T-helper 17 cell (primary cell): Measurements from ENCODE around the gene PPM1H. TPM values are rescaled to one million over a fixed set of nuclear protein-coding genes. Genes with fewer than 3 reads are reported as not detected.

Experiments
- ATAC-seq: fragments of 150-1000 bp; cut with Tn5 transposase; 2 replicates; pipeline ENCODE4 v1.10.0; 2021; ENCODE audit warnings: mild to moderate bottlenecking, moderate library complexity
- DNase-seq, 3 donors: peaks; one replicate each; pipeline versions ENCODE4 v3.0.0 to v3.0.0-alpha.2; 2020 to 2021
- H3K9me3 ChIP-seq: one replicate; pipeline ENCODE4 v1.7.0; 2013; ENCODE audit warnings: low read length, mild to moderate bottlenecking; ENCODE audit not compliant: control insufficient read depth, poor library complexity, severe bottlenecking
- H3K27ac Mint-ChIP-seq: one replicate; pipeline ENCODE4 v1.8.0; 2022; ENCODE audit warnings: mild to moderate bottlenecking, moderate library complexity, mixed read lengths
- H3K27me3 Mint-ChIP-seq: one replicate; pipeline ENCODE4 v1.8.0; 2022; ENCODE audit warnings: mixed read lengths
- H3K36me3 Mint-ChIP-seq: one replicate; pipeline ENCODE4 v1.8.0; 2022; ENCODE audit warnings: low read depth, mixed read lengths
- H3K4me1 Mint-ChIP-seq: one replicate; pipeline ENCODE4 v1.8.0; 2022; ENCODE audit warnings: mild to moderate bottlenecking, mixed read lengths
- H3K4me3 Mint-ChIP-seq: one replicate; pipeline ENCODE4 v1.8.0; 2022; ENCODE audit warnings: mild to moderate bottlenecking, moderate library complexity, mixed read lengths
- total RNA-seq, 4 donors: library from RNA in 2 of 4; stranded (reverse) in 2 of 4; gene quantifications; one replicate each; pipeline ENCODE4 v1.2.3 and lab custom pipeline; 2022 to 2026

The PPM1H gene
- total RNA-seq, 2 donors from 2014 or later = 0.31 TPM; not detected in 1

GRCh38 chr12:62631471-62632410 is 303.2 kb downstream of the PPM1H start:
- H3K27ac Mint-ChIP-seq = no peak overlapping the region
- H3K9me3 ChIP-seq = no peaks in the 10 kb centered on the region
- peaks cover 3% of the 10 kb centered on the region for H3K36me3 Mint-ChIP-seq
- ATAC-seq = peak; percentile 68
- peak overlapping the region; percentile 90 for H3K4me3 Mint-ChIP-seq
- peaks cover 77% of the 10 kb centered on the region for H3K27me3 Mint-ChIP-seq
- H3K4me1 Mint-ChIP-seq = peaks cover 9% of the 10 kb centered on the region
- DNase-seq = no peak

GRCh38 chr12:62629971-62630739 is 304.8 kb downstream of the PPM1H start:
- no peaks in the 10 kb centered on the region for H3K9me3 ChIP-seq
- H3K4me3 Mint-ChIP-seq = no peak overlapping the region
- H3K27me3 Mint-ChIP-seq = peaks cover 76% of the 10 kb centered on the region
- ATAC-seq = no peak
- H3K27ac Mint-ChIP-seq = no peak overlapping the region
- peaks cover 3% of the 10 kb centered on the region for H3K36me3 Mint-ChIP-seq
- no peak for DNase-seq
- peaks cover 9% of the 10 kb centered on the region for H3K4me1 Mint-ChIP-seq

- Mint-ChIP-seq H3K27ac (no peak overlapping the region), H3K4me1 (peaks cover 9% of the 10 kb centered on the region), H3K27me3 (peaks cover 69% of the 10 kb centered on the region), H3K36me3 (peaks cover 3% of the 10 kb centered on the region), H3K4me3 (no peak overlapping the region)
- ATAC-seq = no peak
- DNase-seq = no peak
- no peaks in the 10 kb centered on the region for H3K9me3 ChIP-seq
Observed at GRCh38 chr12:62629413-62629812, 305.5 kb downstream of the PPM1H start.

- H3K4me1 Mint-ChIP-seq = peaks cover 9% of the 10 kb centered on the region
- H3K27ac Mint-ChIP-seq = no peak overlapping the region
- H3K36me3 Mint-ChIP-seq = peaks cover 3% of the 10 kb centered on the region
- no peak for ATAC-seq
- no peak for DNase-seq
- no peak overlapping the region for H3K4me3 Mint-ChIP-seq
- peaks cover 47% of the 10 kb centered on the region for H3K27me3 Mint-ChIP-seq
- H3K9me3 ChIP-seq = no peaks in the 10 kb centered on the region
Observed at GRCh38 chr12:62627181-62627580, 307.8 kb downstream of the PPM1H start.

- H3K27ac Mint-ChIP-seq = no peak overlapping the region
- ATAC-seq = no peak
- no peak for DNase-seq
- H3K4me1 Mint-ChIP-seq = peaks cover 4% of the 10 kb centered on the region
- no peaks in the 10 kb centered on the region for H3K36me3 Mint-ChIP-seq
- H3K4me3 Mint-ChIP-seq = no peak overlapping the region
- H3K27me3 Mint-ChIP-seq = peaks cover 27% of the 10 kb centered on the region
- no peaks in the 10 kb centered on the region for H3K9me3 ChIP-seq
Observed at GRCh38 chr12:62625228-62625627, 309.7 kb downstream of the PPM1H start.

- H3K4me1 Mint-ChIP-seq = peaks cover 4% of the 10 kb centered on the region
- H3K27ac Mint-ChIP-seq = no peak overlapping the region
- H3K27me3 Mint-ChIP-seq = peaks cover 7% of the 10 kb centered on the region
- no peak for ATAC-seq
- H3K36me3 Mint-ChIP-seq = no peaks in the 10 kb centered on the region
- no peaks in the 10 kb centered on the region for H3K9me3 ChIP-seq
- H3K4me3 Mint-ChIP-seq = no peak overlapping the region
- DNase-seq = no peak
Observed at GRCh38 chr12:62622177-62622576, 312.8 kb downstream of the PPM1H start.

GRCh38 chr12:62621101-62621638 is 313.8 kb downstream of the PPM1H start:
- Mint-ChIP-seq H3K36me3 (peaks cover 2% of the 10 kb centered on the region), H3K27me3 (peaks cover 4% of the 10 kb centered on the region), H3K4me1 (peaks cover 6% of the 10 kb centered on the region), H3K27ac (no peak overlapping the region), H3K4me3 (no peak overlapping the region)
- ATAC-seq (no peak), DNase-seq (no peak)
- no peaks in the 10 kb centered on the region for H3K9me3 ChIP-seq

- Mint-ChIP-seq H3K27me3 (no peaks in the 10 kb centered on the region), H3K4me3 (no peak overlapping the region), H3K4me1 (peaks cover 6% of the 10 kb centered on the region), H3K27ac (no peak overlapping the region), H3K36me3 (peaks cover 2% of the 10 kb centered on the region)
- ATAC-seq = no peak
- no peaks in the 10 kb centered on the region for H3K9me3 ChIP-seq
- no peak for DNase-seq
Observed at GRCh38 chr12:62618930-62619329, 316.0 kb downstream of the PPM1H start.

GRCh38 chr12:62618319-62618718 is 316.6 kb downstream of the PPM1H start:
- Mint-ChIP-seq H3K36me3 (peaks cover 2% of the 10 kb centered on the region), H3K27me3 (no peaks in the 10 kb centered on the region), H3K4me1 (peaks cover 6% of the 10 kb centered on the region), H3K27ac (no peak overlapping the region), H3K4me3 (no peak overlapping the region)
- H3K9me3 ChIP-seq = no peaks in the 10 kb centered on the region
- ATAC-seq (no peak), DNase-seq (no peak)

- DNase-seq (no peak), ATAC-seq (no peak)
- H3K27me3 Mint-ChIP-seq = no peaks in the 10 kb centered on the region
- peaks cover 2% of the 10 kb centered on the region for H3K36me3 Mint-ChIP-seq
- no peak overlapping the region for H3K27ac Mint-ChIP-seq
- H3K4me1 Mint-ChIP-seq = peaks cover 15% of the 10 kb centered on the region
- no peak overlapping the region for H3K4me3 Mint-ChIP-seq
- H3K9me3 ChIP-seq = no peaks in the 10 kb centered on the region
Observed at GRCh38 chr12:62613081-62613480, 321.9 kb downstream of the PPM1H start.

GRCh38 chr12:62606654-62607053 is 328.3 kb downstream of the PPM1H start:
- ATAC-seq = no peak
- Mint-ChIP-seq H3K36me3 (no peaks in the 10 kb centered on the region), H3K4me3 (no peak overlapping the region), H3K27ac (peak overlapping the region; percentile 99), H3K27me3 (no peaks in the 10 kb centered on the region), H3K4me1 (peaks cover 42% of the 10 kb centered on the region)
- no peak for DNase-seq
- no peaks in the 10 kb centered on the region for H3K9me3 ChIP-seq

GRCh38 chr12:62605981-62606380 is 329.0 kb downstream of the PPM1H start:
- no peaks in the 10 kb centered on the region for H3K36me3 Mint-ChIP-seq
- H3K9me3 ChIP-seq = no peaks in the 10 kb centered on the region
- DNase-seq (no peak), ATAC-seq (no peak)
- H3K4me1 Mint-ChIP-seq = peaks cover 45% of the 10 kb centered on the region
- H3K4me3 Mint-ChIP-seq = peak overlapping the region; percentile 19
- H3K27me3 Mint-ChIP-seq = no peaks in the 10 kb centered on the region
- H3K27ac Mint-ChIP-seq = peak overlapping the region; percentile 99

GRCh38 chr12:62604871-62605270 is 330.1 kb downstream of the PPM1H start:
- no peak for ATAC-seq
- Mint-ChIP-seq H3K4me3 (peak overlapping the region; percentile 93), H3K27ac (peak overlapping the region; percentile 99), H3K27me3 (no peaks in the 10 kb centered on the region), H3K4me1 (peaks cover 45% of the 10 kb centered on the region), H3K36me3 (no peaks in the 10 kb centered on the region)
- peak in 2 of 3 donors; percentile 5 to 11 for DNase-seq
- H3K9me3 ChIP-seq = no peaks in the 10 kb centered on the region
